ENCODE data around the gene RNF113A. TPM values are rescaled to one million over a fixed set of nuclear protein-coding genes. Genes with fewer than 3 reads are reported as not detected.

The RNF113A gene
- total and polyA plus RNA-seq, 2 donors (not counting 3 experiments of a cell fraction or from before 2014, with no cell fraction given), result 9.4 to 11.7 TPM

DNA sequence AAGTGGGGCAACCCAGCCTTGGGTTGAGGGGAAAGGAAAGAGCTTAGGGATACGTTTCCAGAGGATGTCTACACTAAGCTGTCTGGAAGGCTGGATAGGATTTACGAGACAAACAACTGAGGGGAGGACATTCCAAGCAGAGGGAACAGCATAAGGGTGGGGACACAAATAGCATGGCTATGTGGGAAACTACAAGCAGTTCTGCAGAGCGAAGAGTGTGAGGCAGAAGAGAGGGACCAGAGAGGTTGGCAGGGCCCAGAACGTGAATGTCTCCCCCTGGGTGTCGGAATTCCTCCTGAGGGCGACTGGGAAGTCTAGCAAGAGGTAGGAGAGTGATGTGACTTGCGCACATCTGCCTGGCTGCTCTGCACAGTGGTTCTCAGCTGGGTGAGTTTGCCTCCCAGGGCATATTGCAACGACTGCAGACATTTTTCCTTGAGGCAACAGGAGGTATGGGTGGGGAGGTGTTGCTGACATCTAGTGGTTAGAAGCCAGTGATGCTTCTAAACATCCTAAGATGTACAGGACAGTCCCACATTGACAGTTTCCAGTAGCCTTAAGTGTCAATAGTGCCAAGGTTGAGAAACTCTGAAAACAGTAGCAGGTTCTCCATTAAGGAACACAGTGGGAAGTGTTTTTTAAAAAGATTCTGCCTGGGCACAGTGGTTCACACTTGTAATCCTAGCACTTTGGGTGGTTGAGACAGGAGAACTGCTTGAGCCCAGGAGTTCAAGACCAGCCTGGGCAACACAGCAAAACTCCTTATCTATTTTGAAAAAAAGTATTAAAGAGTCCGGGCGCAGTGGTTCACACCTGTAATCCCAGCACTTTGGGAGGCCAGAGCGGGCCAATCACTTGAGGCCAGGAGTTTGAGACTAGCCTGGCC is 9.3 kb upstream of the RNF113A start:
- TF ChIP-seq, protein P1, sequence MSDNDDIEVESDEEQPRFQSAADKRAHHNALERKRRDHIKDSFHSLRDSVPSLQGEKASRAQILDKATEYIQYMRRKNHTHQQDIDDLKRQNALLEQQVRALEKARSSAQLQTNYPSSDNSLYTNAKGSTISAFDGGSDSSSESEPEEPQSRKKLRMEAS (IDR thresholded peaks at IDR 0.05; ENCODE audit: insufficient read depth, insufficient read length), result no peak
- TF ChIP-seq, protein P2, sequence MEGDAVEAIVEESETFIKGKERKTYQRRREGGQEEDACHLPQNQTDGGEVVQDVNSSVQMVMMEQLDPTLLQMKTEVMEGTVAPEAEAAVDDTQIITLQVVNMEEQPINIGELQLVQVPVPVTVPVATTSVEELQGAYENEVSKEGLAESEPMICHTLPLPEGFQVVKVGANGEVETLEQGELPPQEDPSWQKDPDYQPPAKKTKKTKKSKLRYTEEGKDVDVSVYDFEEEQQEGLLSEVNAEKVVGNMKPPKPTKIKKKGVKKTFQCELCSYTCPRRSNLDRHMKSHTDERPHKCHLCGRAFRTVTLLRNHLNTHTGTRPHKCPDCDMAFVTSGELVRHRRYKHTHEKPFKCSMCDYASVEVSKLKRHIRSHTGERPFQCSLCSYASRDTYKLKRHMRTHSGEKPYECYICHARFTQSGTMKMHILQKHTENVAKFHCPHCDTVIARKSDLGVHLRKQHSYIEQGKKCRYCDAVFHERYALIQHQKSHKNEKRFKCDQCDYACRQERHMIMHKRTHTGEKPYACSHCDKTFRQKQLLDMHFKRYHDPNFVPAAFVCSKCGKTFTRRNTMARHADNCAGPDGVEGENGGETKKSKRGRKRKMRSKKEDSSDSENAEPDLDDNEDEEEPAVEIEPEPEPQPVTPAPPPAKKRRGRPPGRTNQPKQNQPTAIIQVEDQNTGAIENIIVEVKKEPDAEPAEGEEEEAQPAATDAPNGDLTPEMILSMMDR (IDR thresholded peaks at IDR 0.05; ENCODE audit: extremely low read depth in 1 of 2, insufficient read depth in 1 of 2, low read depth in 1 of 2, low read length in 2 of 2), result peak; percentile 39 to 59
- Histone ChIP-seq H3K4me2 (ENCODE audit: insufficient read depth, low read length) (no peak overlapping the region), H3K9ac (replicated peaks; ENCODE audit: extremely low read depth, insufficient read depth, low read length) (no peak overlapping the region), H3K27ac (ENCODE audit: insufficient read depth, low read depth, low read length) (no peak overlapping the region), H3K27me3 (ENCODE audit: control insufficient read depth in 2 of 2, insufficient read depth in 2 of 2, low read length in 2 of 2) (no peaks in the 10 kb centered on the region), H3K79me2 (ENCODE audit: control insufficient read depth, insufficient read depth, low read length) (no peaks in the 10 kb centered on the region), H3K9me1 (replicated peaks; ENCODE audit: control insufficient read depth, extremely low read depth, insufficient read depth, low read length) (no peaks in the 10 kb centered on the region), H2AFZ (ENCODE audit: low read depth, low read length) (no peak overlapping the region), H3K9me3 (replicated peaks; ENCODE audit: control insufficient read depth, insufficient read depth, low read length) (no peaks in the 10 kb centered on the region), H3K36me3 (ENCODE audit: control insufficient read depth in 2 of 2, extremely low read depth in 1 of 2, insufficient read depth in 2 of 2, low read length in 2 of 2) (no peaks in the 10 kb centered on the region), H3K4me3 (replicated peaks in 1 of 3; ENCODE audit: insufficient read depth in 1 of 3, low read depth in 1 of 3, low read length in 3 of 3) (no peak overlapping the region), H3K4me1 (ENCODE audit: control insufficient read depth, extremely low read depth, insufficient read depth, low read length) (no peaks in the 10 kb centered on the region), H4K20me1 (replicated peaks; ENCODE audit: control insufficient read depth, extremely low read depth, insufficient read depth, low read length) (no peaks in the 10 kb centered on the region)
- CTCF ChIA-PET, result interaction anchor here (0.6 to 1.0 kb wide), 5 partner anchors 28 to 307 kb away, joined by 3 to 4 read pairs (median 3); partner anchors contain the start of gene UPF3B
- FAIRE-seq (peak; percentile 90), DNase-seq (ENCODE audit: low read depth, low spot score) (peak; percentile 44)
- BruUV-seq (replicated peaks), result no TSS peak
- POLR2A ChIA-PET, result no interaction called here
- intact Hi-C loops (cut with micrococcal nuclease), result loop anchor here (2.0 kb wide), 2 partner anchors 90 to 364 kb away; partner anchors contain the start of gene RPL39
- dilution Hi-C loops (cut with MboI; ENCODE audit: extremely low pct_ligation_motif_present, low sequenced_read_pairs), result no loop called here

DNA sequence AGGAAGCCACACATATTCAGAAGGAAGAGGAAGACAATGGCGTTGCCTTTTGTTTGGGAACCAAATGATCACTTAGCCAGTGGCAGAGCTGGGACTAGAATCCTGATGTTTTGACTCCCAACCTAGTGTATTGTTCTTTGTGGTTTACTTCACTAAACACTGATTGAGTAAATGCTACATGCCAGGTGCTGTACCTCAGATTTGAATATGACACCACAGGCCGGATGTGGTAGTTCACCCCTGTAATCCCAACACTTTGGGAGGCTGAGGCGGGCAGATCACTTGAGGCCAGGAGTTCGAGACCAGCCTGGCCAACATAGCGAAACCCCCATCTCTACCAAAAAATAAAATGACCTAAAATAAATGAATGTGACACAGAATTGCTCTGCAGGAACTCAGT is 8.5 kb upstream of the RNF113A start:
- Histone ChIP-seq H3K9ac (replicated peaks; ENCODE audit: extremely low read depth, insufficient read depth, low read length) (no peak overlapping the region), H3K36me3 (ENCODE audit: control insufficient read depth in 2 of 2, extremely low read depth in 1 of 2, insufficient read depth in 2 of 2, low read length in 2 of 2) (no peaks in the 10 kb centered on the region), H2AFZ (ENCODE audit: low read depth, low read length) (no peak overlapping the region), H3K4me2 (ENCODE audit: insufficient read depth, low read length) (no peak overlapping the region), H3K9me3 (replicated peaks; ENCODE audit: control insufficient read depth, insufficient read depth, low read length) (no peaks in the 10 kb centered on the region), H3K27ac (ENCODE audit: insufficient read depth, low read depth, low read length) (no peak overlapping the region), H3K9me1 (replicated peaks; ENCODE audit: control insufficient read depth, extremely low read depth, insufficient read depth, low read length) (no peaks in the 10 kb centered on the region), H4K20me1 (replicated peaks; ENCODE audit: control insufficient read depth, extremely low read depth, insufficient read depth, low read length) (no peaks in the 10 kb centered on the region), H3K27me3 (ENCODE audit: control insufficient read depth in 2 of 2, insufficient read depth in 2 of 2, low read length in 2 of 2) (no peaks in the 10 kb centered on the region), H3K4me1 (ENCODE audit: control insufficient read depth, extremely low read depth, insufficient read depth, low read length) (no peaks in the 10 kb centered on the region), H3K4me3 (replicated peaks in 1 of 3; ENCODE audit: insufficient read depth in 1 of 3, low read depth in 1 of 3, low read length in 3 of 3) (no peak overlapping the region), H3K79me2 (ENCODE audit: control insufficient read depth, insufficient read depth, low read length) (no peaks in the 10 kb centered on the region)
- dilution Hi-C loops (cut with MboI; ENCODE audit: extremely low pct_ligation_motif_present, low sequenced_read_pairs) (no loop called here), intact Hi-C loops (cut with micrococcal nuclease) (loop anchor here (2.0 kb wide), 2 partner anchors 89 to 363 kb away; partner anchors contain the start of gene RPL39)
- no TSS peak for BruUV-seq (replicated peaks)
- FAIRE-seq (no peak), DNase-seq (ENCODE audit: low read depth, low spot score) (no peak)
- TF ChIP-seq POLR2AphosphoS5 (IDR thresholded peaks at IDR 0.05; ENCODE audit: insufficient read depth, low read depth, low read length), result no peak
- TF ChIP-seq FOS (IDR thresholded peaks at IDR 0.05; ENCODE audit: borderline replicate concordance, insufficient read depth, low read length), result no peak
- TF ChIP-seq, protein P2 (IDR thresholded peaks at IDR 0.05; ENCODE audit: extremely low read depth in 1 of 2, insufficient read depth in 1 of 2, low read depth in 1 of 2, low read length in 2 of 2), result no peak
- TF ChIP-seq, protein P1 (IDR thresholded peaks at IDR 0.05; ENCODE audit: insufficient read depth, insufficient read length), result no peak
- no peak for TF ChIP-seq EZH2 (IDR thresholded peaks at IDR 0.05; ENCODE audit: borderline replicate concordance, low read depth, low read length, severe bottlenecking)
- TF ChIP-seq JUN (IDR thresholded peaks at IDR 0.05; ENCODE audit: borderline replicate concordance, insufficient read depth, insufficient read length, low read depth), result no peak
- TF ChIP-seq GATA2 (IDR thresholded peaks at IDR 0.05; ENCODE audit: insufficient read depth, insufficient read length, low read depth, low read length), result no peak
- no peak for TF ChIP-seq MYC (IDR thresholded peaks at IDR 0.05; ENCODE audit: low read depth, low read length)
- TF ChIP-seq POLR2A (IDR thresholded peaks at IDR 0.05; ENCODE audit: low read depth, low read length), result no peak
- ChIA-PET CTCF (interaction anchor here (0.6 to 1.0 kb wide), 5 partner anchors 27 to 306 kb away, joined by 3 to 4 read pairs (median 3); partner anchors contain the start of gene UPF3B), POLR2A (no interaction called here)
